ENCODE data around the gene CFAP46. TPM values are rescaled to one million over a fixed set of nuclear protein-coding genes. Genes with fewer than 3 reads are reported as not detected.
"Not testable (repeated sequence)": the region's sequence is repeated elsewhere in the genome, so short reads cannot be mapped to it uniquely, and the experiment has no call there.

CFAP46 gene
- total RNA-seq, 1 donor from 2014 or later = 0.41 TPM

DNA sequence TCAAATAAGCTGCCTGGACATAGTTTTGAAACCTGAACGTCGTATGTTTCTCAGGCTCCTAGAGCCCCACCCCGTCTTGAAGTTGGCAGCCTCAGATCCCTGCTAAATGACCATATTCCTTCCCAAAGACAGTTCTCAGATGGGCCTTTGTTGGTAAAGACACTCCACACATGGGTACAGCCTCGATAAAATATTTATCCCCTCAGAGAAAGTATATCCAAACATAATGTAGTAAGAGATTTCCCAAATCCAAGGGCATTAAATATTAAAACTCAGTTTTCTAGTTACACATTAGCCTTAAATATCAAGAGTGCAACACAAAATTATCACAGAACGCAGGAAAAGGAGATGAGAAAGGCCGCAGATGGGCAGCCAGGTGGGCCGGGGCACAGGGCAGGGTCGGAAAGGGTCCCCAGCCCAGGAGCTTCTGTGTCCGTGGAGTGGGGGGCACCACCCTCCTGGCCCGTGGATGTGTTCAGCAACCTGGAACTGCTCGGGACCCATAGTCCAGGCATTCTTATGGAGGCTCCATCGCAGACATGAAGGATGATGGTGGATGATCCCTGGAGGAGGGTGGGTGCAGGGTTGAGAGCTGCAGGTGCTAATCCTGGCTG lies 1.5 kb upstream of the CFAP46 start:
- no peak for DNase-seq

DNA sequence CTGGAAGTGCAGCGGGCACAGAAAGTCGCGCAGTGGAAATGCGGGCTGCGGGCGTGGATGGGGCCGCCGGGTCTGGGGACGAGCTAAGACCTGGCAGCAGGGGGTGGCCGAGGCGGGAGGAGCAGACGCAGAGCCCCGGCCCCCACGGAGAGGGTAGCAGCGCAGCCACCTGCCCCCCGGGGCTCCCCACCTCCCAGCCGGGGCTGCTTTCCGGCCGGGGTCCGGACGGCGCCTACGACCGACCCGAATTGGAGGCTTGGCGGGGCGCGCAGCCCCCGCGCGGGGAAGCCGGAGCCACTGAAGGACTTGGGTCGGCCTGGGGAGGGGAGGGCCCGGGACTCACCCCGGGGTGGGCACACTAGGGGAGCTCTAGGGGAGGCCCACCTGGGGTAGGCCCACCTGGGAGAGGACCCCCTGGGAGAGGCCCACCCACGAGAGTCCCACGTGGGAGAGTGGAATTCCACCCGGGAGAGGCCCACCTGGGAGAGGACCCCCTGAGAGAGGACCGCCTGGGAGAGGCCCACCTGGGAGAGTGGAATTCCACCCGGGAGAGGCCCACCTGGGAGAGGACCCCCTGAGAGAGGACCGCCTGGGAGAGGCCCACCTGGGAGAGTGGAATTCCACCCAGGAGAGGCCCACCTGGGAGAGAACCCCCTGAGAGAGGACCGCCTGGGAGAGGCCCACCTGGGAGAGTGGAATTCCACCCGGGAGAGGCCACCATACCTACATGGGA lies 854 bp upstream of the CFAP46 start:
- no peak for DNase-seq

GRCh38 chr10:132941640-132942051 lies 724 bp downstream of the CFAP46 start:
- DNase-seq = no peak

GRCh38 chr10:132940791-132941465 lies 1.4 kb downstream of the CFAP46 start:
- DNase-seq = no peak

- peak; percentile 68 for DNase-seq
Measured at GRCh38 chr10:132939957-132940790, 2.2 kb downstream of the CFAP46 start.

DNA sequence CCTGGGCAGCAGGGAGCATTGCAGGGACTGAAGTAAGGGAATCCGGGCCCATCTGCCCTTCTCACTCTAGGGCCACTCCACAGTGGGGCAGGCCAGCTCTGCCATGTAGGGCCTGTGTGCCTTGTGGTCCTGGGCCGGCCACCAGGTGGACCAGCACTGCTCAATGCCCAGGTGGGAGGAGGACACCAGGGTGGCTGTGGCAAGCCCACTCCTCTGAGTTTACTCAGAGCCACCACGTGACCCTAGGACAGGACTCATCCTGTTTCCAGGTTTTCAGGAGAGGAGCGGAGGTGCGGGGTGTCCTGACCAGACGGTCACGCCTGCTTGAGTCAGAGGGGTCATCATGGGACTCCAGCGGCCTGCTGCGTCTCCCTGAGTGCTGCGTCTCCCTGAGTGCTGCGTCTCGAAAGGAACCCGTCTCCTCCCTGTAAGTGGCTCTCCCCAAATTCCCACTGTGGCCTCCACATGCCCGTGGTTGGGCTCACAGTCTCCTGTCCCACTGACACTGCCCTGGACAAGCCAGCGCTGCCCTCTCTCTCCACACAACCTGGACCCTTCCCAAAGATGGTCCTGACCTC lies 2.9 kb downstream of the CFAP46 start:
- no peak for DNase-seq

DNA sequence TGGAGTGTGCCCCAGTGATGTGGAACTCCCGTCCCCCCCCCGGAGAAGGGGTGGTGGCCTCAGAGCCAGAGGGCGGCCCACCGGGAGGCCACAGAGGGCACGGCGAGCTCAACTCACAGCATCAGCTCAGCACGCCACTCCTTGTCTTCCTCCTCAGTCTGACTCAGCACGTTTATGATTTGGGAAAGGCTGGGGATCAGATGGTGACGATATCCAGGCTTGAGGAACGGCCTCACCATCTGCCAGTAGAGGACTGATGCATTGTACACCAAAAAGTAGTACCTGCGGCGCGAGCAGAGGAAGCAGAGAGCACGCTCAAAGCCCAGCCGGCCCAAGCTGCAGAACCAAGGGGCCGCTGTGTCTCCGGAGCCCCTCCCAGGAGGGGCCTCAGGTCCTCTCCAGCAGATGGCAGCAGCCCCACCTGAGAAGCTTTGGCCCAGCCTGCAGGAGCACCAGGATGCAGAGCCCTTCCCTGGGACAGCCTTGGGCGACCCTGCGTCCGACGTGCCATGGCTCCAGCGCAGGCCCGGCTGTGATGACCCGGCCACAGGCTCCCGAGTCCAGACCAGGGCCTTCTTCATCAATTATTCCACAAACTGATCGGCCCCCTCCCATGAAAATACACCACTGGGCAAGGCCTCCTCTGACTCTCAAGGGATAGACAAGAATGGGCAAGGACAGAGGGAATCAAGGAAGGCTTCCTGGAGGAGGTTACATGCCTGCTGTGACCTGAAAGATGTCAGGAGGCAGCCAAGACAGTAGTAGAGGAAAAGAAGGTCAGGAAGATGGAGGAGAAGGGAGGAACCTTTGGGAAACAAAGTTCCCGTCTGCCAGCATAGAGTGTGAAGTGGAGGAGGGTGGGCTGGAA lies 3.7 kb downstream of the CFAP46 start:
- DNase-seq = peak; percentile 14

GRCh38 chr10:132937861-132938260 lies 4.5 kb downstream of the CFAP46 start:
- DNase-seq = no peak

- DNase-seq = no peak
Measured at GRCh38 chr10:132934953-132935352, 7.4 kb downstream of the CFAP46 start.

DNA sequence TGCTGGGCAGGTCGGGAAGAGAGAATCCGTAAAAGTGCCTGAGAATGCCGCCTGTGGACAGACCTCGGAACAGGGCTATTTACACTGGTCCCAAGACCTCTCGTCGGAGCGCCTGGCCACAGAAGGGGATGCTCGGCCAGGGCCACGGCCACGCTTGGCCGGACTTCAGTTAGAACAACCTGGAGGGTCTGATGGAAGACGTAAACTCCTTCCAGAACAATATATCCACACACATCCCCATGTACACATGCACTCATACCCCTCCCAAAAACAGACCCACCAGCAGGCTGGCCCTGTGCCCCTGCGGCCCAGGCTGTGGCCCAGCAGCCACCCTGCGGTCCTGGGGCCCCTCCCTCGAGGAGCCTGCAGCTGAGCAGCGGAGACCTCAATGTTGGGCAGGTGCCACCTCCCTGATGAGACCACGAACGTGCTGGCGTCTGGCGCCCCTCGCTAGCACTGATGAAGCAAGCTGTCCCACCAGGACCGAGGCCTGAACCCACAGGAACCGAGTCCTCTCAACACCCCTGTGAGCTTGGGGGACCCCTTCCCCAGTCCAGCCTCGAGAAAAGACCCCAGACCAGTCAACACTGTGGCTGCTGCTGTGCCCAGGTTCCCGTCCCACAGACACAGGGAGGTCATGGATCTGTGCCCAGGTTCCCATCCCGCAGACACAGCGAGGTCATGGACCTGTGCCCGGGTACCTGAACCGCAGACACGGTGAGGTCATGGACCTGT lies 8.9 kb downstream of the CFAP46 start:
- DNase-seq = no peak

DNA sequence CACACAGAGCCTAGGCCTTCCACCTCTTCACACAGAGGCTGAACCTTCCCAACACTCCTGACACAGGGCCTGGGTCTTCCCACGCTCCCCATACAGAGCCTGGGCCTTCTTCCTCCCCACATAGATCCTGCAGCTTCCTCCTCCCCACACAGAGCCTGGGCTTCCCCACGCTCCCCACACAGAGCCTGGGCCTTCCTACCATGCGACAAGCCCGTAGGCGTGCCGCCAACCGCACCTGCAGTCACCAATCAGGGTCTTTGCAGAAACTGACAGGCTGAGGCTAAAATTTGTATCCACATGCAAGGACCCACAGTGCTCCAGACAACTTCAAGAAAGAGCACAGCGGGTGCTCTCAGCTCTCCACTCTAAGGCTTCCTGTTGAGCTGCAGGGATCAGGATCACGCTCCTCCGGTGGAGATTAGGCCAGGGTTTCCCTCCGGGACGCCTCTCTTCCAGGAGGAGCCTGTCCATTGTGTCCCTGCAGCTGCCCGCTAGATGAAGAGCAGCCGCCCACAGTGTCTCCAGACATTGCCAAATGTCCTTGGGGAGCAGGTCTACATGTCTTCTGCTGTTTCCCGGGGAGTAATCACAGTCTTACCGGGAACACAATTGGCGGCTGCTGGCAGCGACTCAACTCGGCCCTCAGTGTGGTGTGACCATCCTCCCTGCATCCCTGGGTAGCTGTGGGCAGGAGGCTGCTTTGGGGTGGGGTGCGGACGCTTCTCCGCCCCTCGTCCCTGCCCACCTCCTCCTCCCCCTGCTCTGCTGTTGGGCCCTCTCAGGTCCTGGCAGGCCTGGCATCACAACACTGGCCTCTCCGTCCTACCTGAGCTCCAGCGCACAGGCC lies 9.7 kb downstream of the CFAP46 start:
- peak; percentile 11 for DNase-seq

GRCh38 chr10:132931258-132932250 lies 10.8 kb downstream of the CFAP46 start:
- not testable (repeated sequence) for DNase-seq

DNA sequence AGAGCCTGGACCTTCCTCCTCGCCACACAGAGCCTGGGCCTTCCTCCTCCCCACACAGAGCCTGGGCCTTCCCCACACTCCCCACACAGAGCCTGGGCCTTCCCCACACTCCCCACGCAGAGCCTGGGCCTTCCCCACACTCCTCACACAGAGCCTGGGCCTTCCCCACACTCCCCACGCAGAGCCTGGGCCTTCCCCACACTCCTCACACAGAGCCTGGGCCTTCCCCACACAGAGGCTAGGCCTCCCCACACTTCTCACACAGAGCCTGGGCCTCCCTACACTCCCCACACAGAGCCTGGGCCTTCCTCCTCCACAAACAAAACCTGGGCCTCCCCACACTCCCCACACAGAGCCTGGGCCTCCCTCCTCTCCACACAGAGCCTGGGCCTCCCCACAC lies 11.7 kb downstream of the CFAP46 start:
- DNase-seq = not testable (repeated sequence)

GRCh38 chr10:132929953-132930548 lies 12.3 kb downstream of the CFAP46 start:
- DNase-seq = no peak

GRCh38 chr10:132929480-132929879 lies 12.9 kb downstream of the CFAP46 start:
- DNase-seq = no peak

DNA sequence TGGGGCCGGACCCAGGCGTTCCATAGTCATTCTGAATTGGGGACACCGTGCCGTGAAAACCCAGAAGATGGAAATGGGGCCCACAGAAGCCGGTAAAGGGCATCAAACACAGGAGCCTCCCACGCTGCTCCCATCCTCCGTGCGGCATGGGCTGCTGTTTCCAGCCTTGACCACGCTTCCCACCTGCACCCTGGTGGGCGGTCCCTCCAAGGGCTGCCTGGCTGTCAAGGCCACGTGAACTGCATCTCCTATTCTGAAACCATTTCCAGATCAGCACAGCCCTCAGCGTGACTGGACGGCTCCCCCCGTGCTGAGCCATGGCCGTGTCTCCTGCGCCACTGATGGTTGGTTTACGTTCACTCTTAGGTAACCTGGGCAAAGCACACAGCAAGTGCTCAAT lies 14.1 kb downstream of the CFAP46 start:
- DNase-seq = no peak

DNA sequence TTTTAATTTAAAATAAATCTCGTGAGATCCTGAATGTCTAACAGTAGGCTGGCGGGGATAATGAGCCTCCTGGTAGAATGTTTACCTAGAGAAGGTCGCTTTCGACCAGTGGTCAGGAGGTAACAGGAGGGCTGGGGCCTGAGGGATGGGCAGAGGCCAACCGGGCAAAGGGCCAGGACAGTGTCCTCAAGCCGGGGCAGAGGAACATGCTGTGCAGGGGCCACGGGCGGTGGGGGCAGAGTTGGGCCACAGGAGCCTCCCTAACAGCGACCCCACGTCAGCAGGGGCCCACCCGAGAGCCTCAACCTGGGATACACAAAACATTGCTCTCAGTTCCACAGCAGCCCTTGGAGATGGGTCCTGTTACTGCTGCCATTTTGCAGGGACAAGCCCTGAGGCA lies 14.5 kb downstream of the CFAP46 start:
- DNase-seq = no peak
